RWPE2 (cell line): ENCODE data around the gene ELF1.
"Not testable (repeated sequence)": the region's sequence is repeated elsewhere in the genome, so short reads cannot be mapped to it uniquely, and the experiment has no call there.

ENCODE experiments used
- ATAC-seq: fragments of 200-7000 bp; cut with Tn5 transposase; 3 replicates; pipeline ENCODE4 v1.9.1; 2021; ENCODE audit warnings: low read depth
- DNase-seq: peaks from one replicate; pipeline ENCODE4 v3.0.0-alpha.2; 2020; ENCODE audit warnings: low spot score
- H3K27ac ChIP-seq: fragments of 450-650 bp; 2 replicates; pipeline ENCODE4 v1.5.1; 2017; ENCODE audit warnings: mild to moderate bottlenecking; ENCODE audit not compliant: poor library complexity, severe bottlenecking
- H3K27me3 ChIP-seq: fragments of 250-450 bp; sonication (Bioruptor Pico); 2 replicates; pipeline ENCODE4 v1.5.1; 2021; ENCODE audit warnings: mild to moderate bottlenecking, moderate library complexity; ENCODE audit not compliant: insufficient read depth, poor library complexity, severe bottlenecking
- H3K36me3 ChIP-seq: fragments of 250-450 bp; sonication (Bioruptor Pico); 2 replicates; pipeline ENCODE4 v1.5.1; 2020; ENCODE audit warnings: low read depth, mild to moderate bottlenecking, moderate library complexity
- H3K4me1 ChIP-seq: fragments of 250-450 bp; sonication (Bioruptor Pico); 2 replicates; pipeline ENCODE4 v1.5.1; 2021; ENCODE audit warnings: mild to moderate bottlenecking, moderate library complexity; ENCODE audit not compliant: insufficient read depth, poor library complexity, severe bottlenecking
- H3K4me3 ChIP-seq: fragments of 250-450 bp; sonication (Bioruptor Pico); 2 replicates; pipeline ENCODE4 v1.5.1; 2021; ENCODE audit warnings: mild to moderate bottlenecking, moderate library complexity; ENCODE audit not compliant: severe bottlenecking
- H3K9me3 ChIP-seq: fragments of 250-450 bp; sonication (Bioruptor Pico); 2 replicates; pipeline ENCODE4 v1.5.1; 2021; ENCODE audit warnings: mild to moderate bottlenecking, moderate library complexity; ENCODE audit not compliant: severe bottlenecking
- TF ChIP-seq, protein P1 (sequence below): fragments of 450-650 bp; IDR thresholded peaks from one replicate; pipeline ENCODE4 v1.5.1; 2017; ENCODE audit warnings: mild to moderate bottlenecking, moderate library complexity; ENCODE audit not compliant: poor library complexity, severe bottlenecking

Gene ELF1

GRCh38 chr13:40886017-40886416 lies 133.1 kb downstream of the ELF1 start:
- DNase-seq, result no peak
- Histone ChIP-seq H3K36me3 (no peaks in the 10 kb centered on the region), H3K27ac (no peak overlapping the region), H3K27me3 (no peaks in the 10 kb centered on the region), H3K4me3 (no peak overlapping the region), H3K4me1 (no peaks in the 10 kb centered on the region), H3K9me3 (no peaks in the 10 kb centered on the region)
- no peak for ATAC-seq
- TF ChIP-seq, protein P1, sequence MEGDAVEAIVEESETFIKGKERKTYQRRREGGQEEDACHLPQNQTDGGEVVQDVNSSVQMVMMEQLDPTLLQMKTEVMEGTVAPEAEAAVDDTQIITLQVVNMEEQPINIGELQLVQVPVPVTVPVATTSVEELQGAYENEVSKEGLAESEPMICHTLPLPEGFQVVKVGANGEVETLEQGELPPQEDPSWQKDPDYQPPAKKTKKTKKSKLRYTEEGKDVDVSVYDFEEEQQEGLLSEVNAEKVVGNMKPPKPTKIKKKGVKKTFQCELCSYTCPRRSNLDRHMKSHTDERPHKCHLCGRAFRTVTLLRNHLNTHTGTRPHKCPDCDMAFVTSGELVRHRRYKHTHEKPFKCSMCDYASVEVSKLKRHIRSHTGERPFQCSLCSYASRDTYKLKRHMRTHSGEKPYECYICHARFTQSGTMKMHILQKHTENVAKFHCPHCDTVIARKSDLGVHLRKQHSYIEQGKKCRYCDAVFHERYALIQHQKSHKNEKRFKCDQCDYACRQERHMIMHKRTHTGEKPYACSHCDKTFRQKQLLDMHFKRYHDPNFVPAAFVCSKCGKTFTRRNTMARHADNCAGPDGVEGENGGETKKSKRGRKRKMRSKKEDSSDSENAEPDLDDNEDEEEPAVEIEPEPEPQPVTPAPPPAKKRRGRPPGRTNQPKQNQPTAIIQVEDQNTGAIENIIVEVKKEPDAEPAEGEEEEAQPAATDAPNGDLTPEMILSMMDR, result no peak

- ATAC-seq, result not testable (repeated sequence)
Measured at GRCh38 chr13:40884175-40884574, 134.9 kb downstream of the ELF1 start.

More at GRCh38 chr13:40884175-40884574, 134.9 kb downstream of the ELF1 start:
- H3K27ac ChIP-seq, H3K36me3 ChIP-seq, H3K4me1 ChIP-seq, DNase-seq, H3K27me3 ChIP-seq, H3K4me3 ChIP-seq, H3K9me3 ChIP-seq: not testable (repeated sequence)
